HG03469 (cell line): ENCODE measurements around the gene ERVMER34-1.

Experiments used
- ATAC-seq: cut with Tn5 transposase; IDR thresholded peaks from one replicate; pipeline ENCODE4 v1.9.1; 2021; ENCODE audit warnings: mild to moderate bottlenecking, moderate library complexity, moderate number of reproducible peaks; ENCODE audit not compliant: unreplicated experiment

Gene ERVMER34-1

DNA sequence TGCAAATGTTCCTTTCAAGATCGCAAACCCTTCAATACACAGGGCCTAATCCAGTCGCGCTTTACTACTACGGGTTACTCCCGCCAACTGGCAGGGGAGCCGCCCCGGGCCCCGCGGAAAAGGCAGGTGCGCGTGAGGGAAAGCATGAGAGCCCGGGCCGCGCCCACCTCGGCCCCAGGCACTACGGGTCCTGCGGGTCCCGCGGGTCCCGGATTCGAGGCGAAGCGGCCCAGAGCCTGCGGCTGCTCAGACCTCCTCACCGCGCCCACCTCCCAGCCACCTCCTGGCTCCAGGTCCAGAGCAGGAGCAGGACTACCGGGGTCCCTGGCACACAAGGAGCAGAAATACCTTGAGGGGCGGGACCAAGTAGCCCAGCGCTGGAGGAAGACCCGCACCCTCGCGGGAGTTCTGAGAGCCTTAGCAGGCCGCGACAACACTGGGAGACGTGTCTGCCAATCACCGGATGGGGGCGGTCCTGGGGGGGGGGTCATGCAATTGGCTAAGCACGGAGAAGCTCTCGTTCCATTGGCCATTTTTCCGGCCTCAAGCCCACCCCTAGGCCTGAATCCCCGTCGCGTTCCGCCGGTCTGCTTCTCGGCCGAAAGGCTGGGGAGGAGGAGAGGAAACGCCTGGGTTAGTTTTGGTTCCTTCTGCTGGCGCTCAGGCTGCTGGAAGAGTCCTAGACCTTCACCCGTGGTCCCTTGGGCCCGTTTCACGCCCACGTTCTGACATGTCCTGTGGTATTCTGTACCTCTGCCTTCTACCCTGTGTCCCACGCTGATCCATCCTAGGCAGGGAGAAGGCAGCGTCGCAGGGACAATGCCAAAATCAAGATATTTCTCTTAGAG, 29.0 kb downstream of the ERVMER34-1 start:
- peak; percentile 84 for ATAC-seq

DNA sequence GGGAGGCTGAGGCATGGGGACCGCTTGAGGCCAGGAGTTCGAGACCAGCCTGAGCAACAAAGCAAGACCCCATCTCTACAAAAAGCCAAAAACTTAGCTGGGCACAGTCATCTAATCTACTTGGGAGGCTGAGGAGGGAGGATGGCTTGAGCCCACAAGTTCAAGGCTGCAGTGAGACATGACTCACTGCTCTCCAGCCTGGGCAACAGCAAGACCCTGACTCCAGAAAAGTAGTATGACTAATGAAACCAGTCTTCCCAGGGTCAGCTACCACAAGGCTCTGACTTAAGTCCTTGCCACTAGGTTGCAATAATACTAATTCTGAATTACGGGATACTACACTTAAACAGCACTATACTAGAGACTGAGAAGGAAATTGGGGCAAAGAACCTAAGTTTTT, 33.1 kb downstream of the ERVMER34-1 start:
- ATAC-seq, result no peak

DNA sequence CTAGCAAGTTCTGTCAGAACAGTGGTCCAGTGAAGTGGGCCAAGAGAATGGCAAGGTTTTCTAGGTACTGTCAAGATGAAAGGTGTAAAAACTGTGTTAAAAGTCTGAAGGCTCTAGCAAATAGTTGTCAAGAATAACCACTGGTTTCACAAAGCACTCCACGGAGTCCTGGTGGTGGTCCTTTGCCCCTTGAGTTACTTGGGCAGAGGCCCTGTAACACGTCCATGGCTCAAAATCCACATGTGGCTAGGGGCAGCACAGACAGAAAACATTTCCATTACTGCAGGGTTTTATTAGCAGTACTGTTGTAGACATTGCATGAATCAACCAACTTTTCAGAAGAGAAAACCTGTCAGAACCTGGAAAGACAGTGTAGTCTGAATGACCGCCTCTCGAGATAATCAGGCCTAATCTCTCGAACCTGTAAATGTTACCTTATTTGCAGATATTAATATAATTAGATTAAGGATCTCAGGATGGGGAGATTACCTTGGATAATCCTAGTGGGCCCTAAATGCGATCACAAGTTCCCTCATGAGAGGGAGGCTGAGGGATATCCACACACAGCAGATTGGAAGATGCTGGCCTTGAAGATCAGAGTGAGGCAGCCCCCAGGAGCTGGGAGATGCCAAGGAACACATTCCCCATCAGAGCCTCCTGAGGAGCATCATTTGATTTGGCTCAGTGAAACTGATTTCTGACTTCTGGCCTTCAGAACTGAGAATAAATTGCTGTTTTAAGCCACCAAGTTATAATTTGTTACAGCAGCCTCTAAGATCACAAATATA, 34.7 kb downstream of the ERVMER34-1 start:
- no peak for ATAC-seq

DNA sequence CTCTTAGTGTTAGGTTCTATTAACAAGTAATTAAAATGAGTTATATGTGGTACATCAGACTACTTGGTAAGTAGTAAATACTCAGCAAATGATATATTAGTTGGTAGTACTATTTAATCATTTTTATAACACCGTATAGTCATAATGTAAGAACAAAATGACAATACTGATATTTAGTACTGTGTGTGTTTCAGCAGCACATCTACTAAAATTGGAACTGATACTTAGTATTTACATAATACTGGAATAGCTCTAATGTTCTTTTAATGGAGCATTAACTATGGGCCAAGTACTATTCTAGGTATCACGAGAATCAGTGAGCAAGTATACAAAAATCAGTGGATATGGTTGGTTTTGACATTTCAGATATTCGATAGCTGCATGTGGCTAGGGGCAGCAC, 35.3 kb downstream of the ERVMER34-1 start:
- ATAC-seq, result no peak

DNA sequence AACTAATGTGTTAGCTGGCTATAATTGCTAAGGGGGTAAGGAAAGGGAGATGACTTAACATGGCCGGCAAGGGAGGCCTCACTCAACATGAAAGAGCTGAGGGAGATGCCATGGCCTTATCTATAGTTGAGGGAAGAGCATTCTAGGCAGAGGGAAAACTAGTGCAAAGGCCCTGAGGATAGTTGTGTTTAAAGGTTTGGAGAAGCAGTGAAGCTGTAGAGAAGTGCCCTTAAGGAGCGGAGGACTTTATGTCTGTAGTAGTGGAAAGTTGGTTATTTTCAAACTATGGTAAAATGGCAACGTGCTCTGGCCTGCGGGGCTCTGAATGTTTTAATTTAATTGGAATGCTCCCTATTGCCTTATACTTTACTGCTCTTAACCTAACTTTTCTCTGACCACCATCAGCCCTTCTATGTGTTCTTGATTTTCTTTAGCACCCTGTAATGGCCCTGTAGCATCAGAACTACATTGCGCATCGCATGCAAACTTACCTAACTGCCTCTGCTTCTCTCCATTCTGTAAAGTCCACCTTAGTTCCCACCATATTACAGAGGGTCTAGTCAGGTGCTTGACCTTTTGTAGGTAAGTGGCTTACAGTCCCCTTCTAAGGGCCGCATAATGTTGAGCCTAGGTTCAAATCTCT, 35.8 kb downstream of the ERVMER34-1 start:
- ATAC-seq, result no peak

DNA sequence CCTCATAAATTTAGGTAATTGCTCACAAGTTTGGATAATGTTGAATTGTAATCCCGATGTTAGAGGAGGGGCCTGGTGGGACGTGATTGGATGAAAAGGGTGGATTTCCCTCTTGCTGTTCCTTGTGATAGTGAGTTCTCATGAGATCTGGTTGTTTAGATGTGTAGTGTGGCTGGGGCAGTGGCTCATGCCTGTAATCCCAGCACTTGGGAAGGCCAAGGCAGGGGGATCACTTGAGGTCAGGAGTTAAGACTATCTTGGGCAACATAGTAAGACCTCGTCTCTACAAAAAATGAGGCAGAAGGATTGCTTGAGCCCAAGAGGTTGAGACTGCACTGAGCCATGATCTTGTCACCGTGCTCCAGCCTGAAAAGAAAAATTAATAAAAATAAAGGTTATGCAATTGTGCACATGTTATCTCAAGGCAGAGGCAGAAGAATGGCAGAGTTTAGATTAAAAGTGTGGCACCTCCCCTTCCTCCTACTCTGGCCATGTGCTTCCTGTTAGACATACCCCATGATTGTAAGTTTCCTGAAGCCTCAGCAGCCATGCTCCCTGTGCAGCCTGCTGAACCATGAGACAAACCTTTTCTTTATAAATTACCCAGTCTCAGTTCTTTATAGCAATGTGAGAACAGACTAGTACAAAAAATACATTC, 36.5 kb downstream of the ERVMER34-1 start:
- ATAC-seq, result no peak

DNA sequence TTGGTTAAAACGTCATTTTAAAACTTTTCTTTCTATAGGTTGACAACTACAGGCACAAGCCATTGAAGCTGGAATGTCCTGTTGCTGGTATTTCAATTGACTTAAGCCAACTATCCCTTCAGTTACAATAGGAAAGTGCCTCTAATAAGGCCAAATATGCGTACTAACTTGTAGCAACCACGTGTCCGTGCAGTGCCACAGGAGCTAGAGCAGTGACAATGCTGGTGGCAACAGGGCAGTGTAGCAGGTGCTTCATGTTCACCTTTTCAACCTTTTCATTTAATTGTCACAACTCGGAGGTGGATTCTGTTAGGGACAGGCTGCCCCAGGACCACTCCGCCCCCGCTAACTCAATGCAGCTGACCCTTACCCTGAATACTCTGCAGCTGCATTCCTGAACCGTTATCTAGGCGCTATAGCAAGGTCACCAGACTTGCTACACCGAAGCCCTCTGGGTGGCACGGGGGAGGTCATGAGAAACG, 37.7 kb downstream of the ERVMER34-1 start:
- ATAC-seq, result no peak

DNA sequence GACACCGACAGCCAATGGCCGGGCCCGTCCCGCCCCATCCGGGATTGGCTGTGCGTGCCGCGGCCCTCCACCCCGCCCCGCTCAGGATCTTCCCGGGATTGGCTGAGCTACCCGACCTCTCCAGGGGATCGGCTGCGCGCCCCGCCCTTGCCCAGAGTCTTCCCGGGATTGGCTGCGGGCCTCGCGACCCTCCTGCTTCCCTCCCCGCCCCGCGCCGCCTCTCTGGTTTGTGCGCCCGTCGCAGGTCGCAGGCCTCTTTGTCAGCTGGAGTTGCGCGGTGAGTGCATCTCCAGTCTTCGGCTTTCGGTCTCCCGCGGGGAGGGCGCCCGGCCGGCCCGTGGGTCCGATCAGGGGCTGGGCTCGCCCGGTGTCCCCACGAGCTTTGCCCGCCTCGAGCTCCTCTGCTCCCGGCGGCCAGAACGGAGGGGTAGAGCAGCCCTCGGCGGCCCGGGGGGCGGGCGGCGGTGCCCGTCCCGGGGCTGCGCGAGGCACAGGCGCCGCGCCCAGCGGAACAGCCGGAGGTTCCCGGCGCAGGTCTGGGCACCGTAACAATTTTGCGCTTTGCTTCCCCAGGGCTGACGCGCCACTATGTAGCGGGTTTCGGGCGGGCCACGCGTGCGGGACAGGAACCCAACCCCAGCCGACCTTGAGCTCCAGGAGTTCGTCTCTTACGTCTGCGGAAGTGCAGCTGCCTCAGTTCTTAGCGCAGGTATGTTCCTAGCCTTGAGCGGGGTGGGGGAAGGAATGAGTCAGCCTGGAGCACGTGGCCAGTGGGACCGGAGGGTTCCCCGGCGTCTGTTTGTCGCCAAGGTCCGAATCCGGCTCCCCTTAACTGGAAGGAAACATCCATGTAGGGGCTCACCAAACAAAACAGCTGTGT, 38.7 kb downstream of the ERVMER34-1 start:
- ATAC-seq, result peak; percentile 79

DNA sequence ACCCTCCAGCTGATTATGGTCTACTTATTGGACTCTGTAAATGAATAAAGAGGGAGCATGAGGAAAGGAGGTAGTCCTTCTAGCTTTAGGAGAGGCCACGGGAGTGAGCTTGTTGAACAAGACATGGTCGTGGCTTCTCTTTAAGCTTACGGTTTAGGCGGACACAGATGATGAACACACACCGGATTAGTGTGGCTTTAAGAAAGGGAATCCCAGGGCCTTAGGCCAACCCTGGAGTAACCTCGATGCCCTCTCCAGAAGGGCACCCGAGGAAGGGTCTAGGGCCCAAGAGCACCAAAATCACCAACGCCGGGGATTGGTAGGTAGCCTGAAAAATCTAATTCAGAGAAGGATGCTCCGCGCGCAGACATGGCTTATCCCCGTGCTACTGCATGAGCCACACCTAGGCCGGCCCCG, 39.4 kb downstream of the ERVMER34-1 start:
- ATAC-seq, result no peak

DNA sequence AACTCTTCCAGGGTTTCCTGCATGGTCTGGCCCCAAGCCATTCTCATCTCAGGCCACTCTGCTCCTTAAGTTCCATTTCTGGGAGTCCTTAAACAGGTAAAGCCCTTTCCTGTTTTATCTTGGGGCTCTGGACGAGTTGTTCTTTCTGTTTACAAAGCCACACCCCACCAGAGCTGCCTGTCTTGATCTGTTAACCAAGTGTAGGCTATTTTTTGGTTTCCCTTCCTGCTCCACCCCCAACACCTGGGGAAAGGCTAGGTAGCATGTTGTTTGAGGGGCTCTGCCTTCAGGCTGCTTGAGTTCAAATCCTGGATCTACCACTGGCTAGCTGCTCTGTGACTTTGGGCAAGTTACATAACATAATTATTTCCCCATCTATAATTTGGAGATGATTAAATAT, 40.0 kb downstream of the ERVMER34-1 start:
- no peak for ATAC-seq

DNA sequence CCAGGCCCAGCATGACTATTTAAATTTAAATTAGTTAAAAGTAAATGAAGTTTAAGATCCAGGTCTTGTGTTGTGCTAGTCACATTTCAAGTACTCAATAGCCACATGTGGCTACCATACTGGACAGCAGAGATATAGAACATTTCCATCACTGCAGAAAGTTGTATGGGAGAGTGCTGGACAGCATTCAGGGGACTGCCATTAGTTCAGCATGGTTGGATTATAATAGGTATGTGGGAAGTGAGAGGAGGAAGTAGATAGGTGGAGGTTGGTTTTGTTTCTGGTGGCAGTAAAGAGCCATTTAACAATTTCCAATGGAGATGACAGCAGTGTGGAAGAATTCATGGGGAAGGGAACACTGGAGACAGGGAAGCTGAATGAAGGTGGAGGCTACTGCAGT, 42.1 kb downstream of the ERVMER34-1 start:
- no peak for ATAC-seq

DNA sequence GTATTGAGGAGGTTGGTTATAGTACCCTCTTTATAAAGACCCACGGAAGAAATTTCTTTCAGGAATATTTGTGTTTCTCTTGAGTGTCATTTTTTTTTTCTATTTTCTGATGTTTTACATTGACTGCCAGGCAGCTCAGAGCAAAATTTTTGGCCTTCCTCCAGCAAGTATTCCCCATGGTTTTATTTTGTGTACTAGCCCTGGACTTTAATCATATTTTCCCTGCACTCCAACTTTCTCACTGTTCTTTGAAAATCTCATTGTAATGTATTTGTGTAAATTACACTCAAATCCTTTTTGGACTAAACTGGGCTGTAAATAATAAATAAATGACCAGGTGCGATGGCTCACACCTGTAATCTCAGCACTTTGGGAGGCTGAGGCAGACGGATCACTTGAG, 46.6 kb downstream of the ERVMER34-1 start:
- ATAC-seq, result no peak

DNA sequence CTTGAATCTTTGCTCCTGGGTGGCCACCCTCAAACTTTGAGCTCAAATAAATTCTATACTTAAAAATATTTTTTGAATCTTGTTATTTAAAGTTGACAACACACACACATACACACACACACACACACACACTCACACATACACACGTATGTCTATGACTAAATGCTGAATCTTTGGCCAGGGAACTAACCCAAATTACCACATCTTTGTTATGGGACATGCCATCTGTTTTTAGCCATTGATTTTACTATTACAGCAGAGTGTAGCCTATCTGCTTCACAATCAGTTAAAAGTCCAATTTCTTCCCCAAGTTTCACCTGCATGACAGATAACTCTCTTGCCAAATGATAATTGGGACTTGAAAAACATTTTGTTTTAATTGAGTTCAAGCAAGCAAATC, 47.1 kb downstream of the ERVMER34-1 start:
- ATAC-seq, result no peak

DNA sequence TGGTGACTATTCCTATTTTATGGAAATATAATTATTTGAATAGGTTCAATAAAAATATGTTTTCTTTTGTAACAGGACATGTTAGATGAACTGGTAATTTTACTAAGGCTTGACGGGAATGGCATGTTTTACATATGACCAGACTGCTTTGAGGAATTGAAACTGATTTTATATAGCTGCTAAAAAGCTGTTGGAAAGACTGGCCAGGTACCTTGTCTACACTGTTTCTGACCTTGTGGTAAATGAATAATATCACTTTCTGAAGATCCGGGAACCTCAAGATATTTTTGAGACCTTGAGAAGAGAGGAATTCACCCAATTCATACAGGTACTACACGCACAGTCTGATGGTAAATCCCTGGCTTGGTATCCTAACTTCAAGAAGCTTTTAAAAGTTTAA, 50.0 kb downstream of the ERVMER34-1 start:
- peak; percentile 95 for ATAC-seq

DNA sequence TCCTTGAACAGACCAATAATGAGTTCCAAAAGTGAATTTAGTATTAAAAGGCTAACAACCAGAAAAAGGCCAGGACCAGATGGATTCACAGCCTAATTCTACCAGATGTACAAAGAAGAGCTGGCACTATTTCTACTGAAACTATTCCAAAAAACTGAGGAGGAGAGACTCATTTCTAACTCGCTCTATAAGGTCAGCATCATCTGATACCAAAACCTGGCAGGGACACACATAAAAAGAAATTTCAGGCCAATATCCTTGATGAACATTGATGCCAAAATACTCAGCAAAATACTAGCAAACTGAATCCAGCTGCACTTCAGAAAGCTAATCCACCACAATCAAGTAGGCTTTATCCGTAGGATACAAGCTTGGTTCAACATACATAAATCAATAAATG, 56.3 kb downstream of the ERVMER34-1 start:
- ATAC-seq, result no peak

DNA sequence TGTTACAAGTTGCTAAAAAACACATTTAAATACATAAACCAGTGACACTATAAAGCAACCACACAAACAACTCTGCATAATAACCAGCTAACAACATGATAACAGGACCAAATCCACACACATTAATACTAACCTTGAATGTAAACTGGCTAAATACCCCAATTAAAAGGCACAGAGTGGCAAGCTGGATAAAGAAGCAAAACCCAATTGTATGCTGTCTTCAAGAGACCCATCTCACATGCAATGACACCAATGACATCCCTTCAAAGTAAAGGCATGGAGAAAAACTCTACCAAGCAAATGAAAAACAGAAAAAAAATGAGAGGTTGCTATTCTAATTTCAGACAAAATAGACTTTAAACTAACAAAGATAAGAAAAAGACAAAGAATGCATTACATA, 57.7 kb downstream of the ERVMER34-1 start:
- no peak for ATAC-seq
